ENCODE measurements around the gene CGNL1. TPM values are rescaled to one million over a fixed set of nuclear protein-coding genes. Genes with fewer than 3 reads are reported as not detected.

The CGNL1 gene
- total RNA-seq, 2 experiments from 2014 or later: not detected

DNA sequence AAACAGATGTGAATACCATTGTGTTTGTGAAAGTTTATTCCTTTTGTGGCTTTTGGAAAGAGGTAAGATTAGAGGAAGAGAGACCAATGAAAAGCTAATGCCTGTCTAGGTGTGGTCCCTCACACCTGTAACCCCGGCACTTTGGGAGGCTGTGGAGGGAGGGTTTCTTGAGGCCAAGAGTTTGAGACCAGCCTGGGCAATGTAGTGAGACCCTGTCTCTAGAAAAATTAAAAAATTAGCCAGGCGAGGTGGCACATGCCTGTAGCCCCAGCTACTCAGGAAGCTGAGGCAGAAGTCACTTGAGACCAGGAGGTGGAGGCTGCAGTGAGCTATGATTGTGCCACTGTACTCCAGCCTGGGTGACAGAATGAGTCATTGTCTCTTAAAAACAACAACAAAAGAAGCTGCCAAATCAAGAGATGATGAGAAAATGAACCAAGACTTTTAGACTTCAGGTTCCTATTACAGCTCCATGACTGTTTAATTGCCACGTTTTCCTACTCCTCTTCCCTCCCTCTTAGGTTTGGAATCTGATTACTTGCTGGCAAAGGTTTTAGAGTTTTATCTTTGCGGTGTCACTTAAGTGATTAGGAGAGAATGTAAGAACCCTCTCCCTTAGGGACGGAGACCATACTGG is 68.7 kb downstream of the CGNL1 start:
- DNase-seq: no peak
- H3K27me3 Mint-ChIP-seq: peaks cover 13% of the 10 kb centered on the region

DNA sequence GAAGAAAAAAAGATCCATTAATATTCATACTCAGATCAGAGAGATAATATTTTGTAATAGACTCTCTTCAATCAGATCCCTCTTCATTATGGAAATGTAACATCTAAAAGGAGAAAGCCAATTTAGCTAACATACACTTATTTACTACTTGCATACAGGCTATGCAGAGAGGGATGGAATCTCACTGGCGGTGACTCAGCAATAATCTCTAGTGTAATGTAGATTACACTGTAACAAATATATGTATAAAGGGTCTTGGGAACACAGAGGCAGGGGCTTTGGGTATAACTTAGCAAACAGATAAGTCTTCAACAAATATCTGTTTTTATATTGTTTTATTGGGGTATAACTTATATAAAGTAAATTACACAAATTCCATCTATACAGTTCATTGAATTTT is 69.6 kb downstream of the CGNL1 start:
- Mint-ChIP-seq H3K27me3 (peaks cover 13% of the 10 kb centered on the region), H3K9me3 (no peaks in the 10 kb centered on the region), H3K4me1 (no peaks in the 10 kb centered on the region), H3K36me3 (ENCODE audit: low read depth) (no peaks in the 10 kb centered on the region), H3K27ac (no peak overlapping the region), H3K4me3 (no peak overlapping the region)
- CTCF ChIA-PET: interaction anchor here (1.4 kb wide), 1 partner anchor 82 kb away, joined by 3 read pairs; no protein-coding TSS in a partner anchor
- POLR2A ChIA-PET: no interaction called here
- DNase-seq: no peak

More for the DNA sequence above, 68.7 kb downstream of the CGNL1 start:
- no peaks in the 10 kb centered on the region for H3K36me3 Mint-ChIP-seq (ENCODE audit: low read depth)
- no peak overlapping the region for H3K4me3 Mint-ChIP-seq
- ChIA-PET POLR2A (no interaction called here), CTCF (interaction anchor here (1.4 kb wide), 1 partner anchor 83 kb away, joined by 3 read pairs; no protein-coding TSS in a partner anchor)
- H3K9me3 Mint-ChIP-seq: no peaks in the 10 kb centered on the region
- H3K4me1 Mint-ChIP-seq: no peaks in the 10 kb centered on the region
- no peak overlapping the region for H3K27ac Mint-ChIP-seq

DNA sequence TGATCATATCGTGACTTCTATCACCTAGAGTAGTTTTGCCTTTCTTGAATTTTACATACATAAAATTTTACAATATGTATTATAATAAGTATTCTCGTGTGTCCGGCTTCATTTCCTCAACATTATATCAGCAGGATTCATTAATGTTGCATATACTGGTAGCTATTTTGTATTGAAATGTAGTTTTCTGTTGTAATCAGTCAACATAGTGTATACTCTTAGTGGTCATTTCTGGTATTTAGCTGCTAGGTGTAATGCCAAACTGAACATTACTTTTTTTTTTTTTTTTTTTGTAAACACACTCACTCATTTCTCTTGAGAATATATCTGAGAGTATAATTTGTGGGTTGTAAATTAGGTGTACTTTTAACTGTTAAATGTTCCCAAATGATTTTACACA is 70.1 kb downstream of the CGNL1 start:
- Mint-ChIP-seq H3K4me3 (no peak overlapping the region), H3K36me3 (ENCODE audit: low read depth) (no peaks in the 10 kb centered on the region), H3K27me3 (peaks cover 13% of the 10 kb centered on the region), H3K4me1 (no peaks in the 10 kb centered on the region), H3K9me3 (no peaks in the 10 kb centered on the region), H3K27ac (no peak overlapping the region)
- ChIA-PET POLR2A (no interaction called here), CTCF (interaction anchor here (1.4 kb wide), 1 partner anchor 81 kb away, joined by 3 read pairs; no protein-coding TSS in a partner anchor)
- DNase-seq: no peak

DNA sequence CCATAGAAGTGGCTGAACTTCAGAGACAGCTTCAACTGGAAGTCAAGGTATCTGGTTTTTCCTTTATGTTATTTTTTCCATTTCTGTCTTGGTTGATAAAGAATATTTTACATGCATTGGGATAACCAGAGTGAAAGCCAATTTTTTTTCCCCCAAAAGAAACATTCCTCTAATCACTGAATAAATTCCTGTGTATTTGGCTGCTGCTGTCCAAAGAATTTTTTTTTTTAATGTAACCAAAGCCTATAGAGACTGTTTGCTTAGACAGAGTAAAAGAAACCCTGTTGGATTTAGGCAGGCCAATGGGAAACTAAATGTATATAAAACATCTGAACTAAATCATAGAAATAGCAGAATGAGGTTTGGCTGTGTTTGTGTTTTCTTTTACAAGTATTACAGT is 75.2 kb downstream of the CGNL1 start:
- no peaks in the 10 kb centered on the region for H3K9me3 Mint-ChIP-seq
- POLR2A ChIA-PET: no interaction called here
- H3K4me1 Mint-ChIP-seq: no peaks in the 10 kb centered on the region
- H3K27me3 Mint-ChIP-seq: peaks cover 18% of the 10 kb centered on the region
- no peak overlapping the region for H3K4me3 Mint-ChIP-seq
- DNase-seq: no peak
- CTCF ChIA-PET: no interaction called here
- H3K36me3 Mint-ChIP-seq (ENCODE audit: low read depth): no peaks in the 10 kb centered on the region
- H3K27ac Mint-ChIP-seq: no peak overlapping the region

DNA sequence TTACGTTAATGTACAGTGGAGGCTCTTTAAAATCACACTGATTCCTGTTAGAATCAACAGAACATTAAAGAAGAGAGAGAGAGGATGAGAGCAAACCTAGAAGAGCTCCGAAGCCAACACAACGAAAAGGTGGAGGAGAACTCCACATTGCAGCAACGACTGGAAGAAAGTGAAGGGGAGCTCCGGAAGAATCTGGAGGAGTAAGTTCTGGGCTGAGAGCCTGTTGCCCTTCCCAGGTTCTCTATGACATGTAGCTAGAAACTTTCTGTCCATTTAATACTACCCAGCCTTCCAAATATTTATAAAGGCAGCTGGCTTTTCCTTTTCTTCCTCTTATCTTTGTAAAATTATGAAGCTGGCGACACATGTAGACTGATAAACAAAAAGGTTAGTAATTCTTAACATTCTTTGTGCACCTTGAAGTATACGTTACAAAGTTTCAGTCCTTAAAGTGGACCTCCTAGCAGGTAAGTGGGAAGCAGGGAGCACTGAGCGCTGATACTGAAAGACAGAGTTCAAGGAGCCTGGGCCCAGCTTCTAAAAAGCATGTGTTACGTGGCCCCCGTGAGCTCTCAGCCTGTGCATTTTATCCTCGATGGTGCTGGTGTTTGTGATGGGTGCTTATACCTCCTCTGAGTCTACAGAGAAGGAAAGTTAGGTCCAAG is 75.9 kb downstream of the CGNL1 start:
- ChIA-PET POLR2A (no interaction called here), CTCF (interaction anchor here (0.7 kb wide), 1 partner anchor 11 kb away, joined by 4 read pairs; no protein-coding TSS in a partner anchor)
- no peaks in the 10 kb centered on the region for H3K4me1 Mint-ChIP-seq
- peaks cover 18% of the 10 kb centered on the region for H3K27me3 Mint-ChIP-seq
- H3K4me3 Mint-ChIP-seq: no peak overlapping the region
- no peaks in the 10 kb centered on the region for H3K36me3 Mint-ChIP-seq (ENCODE audit: low read depth)
- DNase-seq: no peak
- no peaks in the 10 kb centered on the region for H3K9me3 Mint-ChIP-seq
- no peak overlapping the region for H3K27ac Mint-ChIP-seq

DNA sequence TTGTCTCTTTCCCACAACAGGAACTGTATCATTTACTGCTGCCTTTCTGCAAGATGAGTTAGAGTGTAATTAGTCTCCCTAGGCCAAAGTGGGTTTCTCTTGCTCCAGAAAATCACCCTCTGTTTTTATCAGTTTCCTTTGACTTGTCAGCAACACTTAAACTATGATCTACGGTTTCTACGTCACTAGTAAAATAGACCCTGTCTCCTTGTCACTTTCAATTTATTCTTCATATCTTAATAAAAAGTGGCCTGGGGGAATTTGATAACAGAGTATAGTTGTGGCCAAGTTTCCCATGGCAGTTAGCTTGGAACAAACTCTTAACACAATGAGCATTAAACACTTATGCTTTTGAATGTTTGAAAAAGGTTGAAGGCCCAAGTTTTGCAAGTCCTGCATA is 79.6 kb downstream of the CGNL1 start:
- Mint-ChIP-seq H3K27me3 (peaks cover 10% of the 10 kb centered on the region), H3K27ac (no peak overlapping the region), H3K4me3 (no peak overlapping the region), H3K9me3 (no peaks in the 10 kb centered on the region), H3K36me3 (ENCODE audit: low read depth) (no peaks in the 10 kb centered on the region), H3K4me1 (no peaks in the 10 kb centered on the region)
- POLR2A ChIA-PET: no interaction called here
- no peak for DNase-seq
- CTCF ChIA-PET: no interaction called here

DNA sequence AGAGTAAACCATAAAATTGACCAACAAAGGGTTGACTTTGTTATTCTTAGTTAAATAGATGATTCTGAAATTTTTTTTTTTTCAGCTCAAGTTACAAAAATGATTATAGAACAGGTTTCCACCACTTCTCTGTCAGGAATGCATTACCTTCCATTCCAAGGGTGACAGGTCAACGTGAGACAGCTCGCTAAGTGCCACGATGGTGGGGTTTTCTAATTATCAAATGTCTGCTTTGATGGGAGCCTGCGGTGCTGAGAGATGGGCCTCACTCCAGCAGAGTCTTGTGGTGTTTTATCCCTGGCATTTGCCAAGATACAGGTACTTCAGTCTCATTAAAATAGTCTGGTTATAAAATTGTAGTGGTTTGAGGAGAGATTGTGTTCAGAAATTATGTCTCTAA is 80.3 kb downstream of the CGNL1 start:
- DNase-seq: no peak
- Mint-ChIP-seq H3K9me3 (no peaks in the 10 kb centered on the region), H3K27ac (no peak overlapping the region), H3K36me3 (ENCODE audit: low read depth) (no peaks in the 10 kb centered on the region), H3K4me1 (no peaks in the 10 kb centered on the region), H3K4me3 (no peak overlapping the region), H3K27me3 (peaks cover 10% of the 10 kb centered on the region)
- CTCF ChIA-PET: no interaction called here
- POLR2A ChIA-PET: no interaction called here

DNA sequence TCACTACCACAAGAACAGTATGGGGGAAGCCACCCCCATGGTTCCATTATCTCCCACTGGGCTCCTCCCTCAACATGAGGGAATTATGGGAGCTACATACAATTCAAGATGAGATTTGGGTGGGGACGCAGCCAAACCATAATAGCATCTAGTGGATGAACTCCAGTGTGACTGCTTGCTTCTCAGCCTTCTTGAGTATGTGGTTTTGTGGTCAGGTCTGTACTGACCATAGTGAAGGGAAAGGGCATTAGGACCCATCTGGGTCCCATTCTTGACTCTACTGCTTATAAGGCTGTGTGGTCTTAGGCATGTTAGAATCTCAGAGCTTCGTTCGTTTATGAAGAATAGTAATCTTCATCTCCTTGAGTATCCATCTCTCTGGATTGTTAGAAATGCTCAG is 81.4 kb downstream of the CGNL1 start:
- POLR2A ChIA-PET: no interaction called here

DNA sequence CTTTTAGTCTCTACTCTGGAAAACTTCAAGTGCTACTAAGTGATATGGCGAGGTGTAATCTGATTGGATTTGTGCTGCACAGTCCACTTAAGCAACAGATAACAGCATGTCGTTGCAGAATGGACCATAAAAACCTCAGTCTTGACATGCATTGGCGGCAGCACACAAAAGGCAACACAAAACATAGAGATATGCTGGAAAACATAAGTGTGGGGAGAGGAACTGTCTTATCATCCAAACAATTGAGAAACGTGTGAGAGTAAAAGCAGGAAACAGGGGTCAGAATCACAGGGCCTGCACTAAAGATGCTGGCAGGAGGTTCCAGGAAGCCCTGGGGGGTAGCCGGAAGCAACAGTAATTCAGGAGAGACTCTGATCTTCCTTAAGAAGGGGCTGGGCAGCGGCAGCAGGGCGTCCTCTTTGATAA is 82.1 kb downstream of the CGNL1 start:
- Mint-ChIP-seq H3K4me3 (no peak overlapping the region), H3K9me3 (no peaks in the 10 kb centered on the region), H3K4me1 (no peaks in the 10 kb centered on the region), H3K36me3 (ENCODE audit: low read depth) (no peaks in the 10 kb centered on the region), H3K27ac (no peak overlapping the region), H3K27me3 (peaks cover 8% of the 10 kb centered on the region)
- ChIA-PET POLR2A (no interaction called here), CTCF (no interaction called here)
- DNase-seq: no peak

More for the DNA sequence above, 81.4 kb downstream of the CGNL1 start:
- CTCF ChIA-PET: no interaction called here
- Mint-ChIP-seq H3K4me3 (no peak overlapping the region), H3K27me3 (peaks cover 8% of the 10 kb centered on the region), H3K36me3 (ENCODE audit: low read depth) (no peaks in the 10 kb centered on the region), H3K9me3 (no peaks in the 10 kb centered on the region), H3K4me1 (no peaks in the 10 kb centered on the region), H3K27ac (no peak overlapping the region)
- no peak for DNase-seq

DNA sequence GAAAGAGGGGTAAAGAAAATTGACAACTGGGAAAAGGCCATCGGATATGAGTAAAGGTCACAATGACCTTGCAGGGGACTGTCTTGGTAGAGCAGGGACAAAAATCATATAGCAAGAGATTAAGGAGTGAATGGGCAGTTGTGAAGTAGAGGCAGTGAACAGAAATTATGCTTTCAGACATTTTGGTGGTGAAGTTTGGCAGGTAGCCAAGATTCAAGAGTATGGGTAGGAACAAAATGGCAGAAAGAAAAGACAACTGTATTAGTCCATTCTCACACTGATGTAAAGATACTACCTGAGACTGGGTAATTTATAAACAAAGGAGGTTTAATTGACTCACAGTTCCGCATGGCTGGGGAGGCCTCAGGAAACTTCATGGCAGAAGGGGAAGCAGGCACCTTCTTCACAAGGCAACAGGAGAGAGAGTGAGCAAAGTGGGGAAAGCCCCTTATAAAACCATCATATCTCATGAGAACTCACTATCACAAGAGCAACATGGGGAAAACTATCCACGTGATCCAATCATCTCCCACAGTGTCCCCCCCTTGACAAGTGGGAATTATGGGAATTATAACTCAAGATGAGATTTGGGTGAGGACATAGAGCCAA is 84.0 kb downstream of the CGNL1 start:
- Mint-ChIP-seq H3K4me3 (no peak overlapping the region), H3K36me3 (ENCODE audit: low read depth) (no peaks in the 10 kb centered on the region), H3K4me1 (no peaks in the 10 kb centered on the region), H3K9me3 (no peaks in the 10 kb centered on the region), H3K27ac (no peak overlapping the region), H3K27me3 (peaks cover 10% of the 10 kb centered on the region)
- CTCF ChIA-PET: no interaction called here
- POLR2A ChIA-PET: no interaction called here
- no peak for DNase-seq

DNA sequence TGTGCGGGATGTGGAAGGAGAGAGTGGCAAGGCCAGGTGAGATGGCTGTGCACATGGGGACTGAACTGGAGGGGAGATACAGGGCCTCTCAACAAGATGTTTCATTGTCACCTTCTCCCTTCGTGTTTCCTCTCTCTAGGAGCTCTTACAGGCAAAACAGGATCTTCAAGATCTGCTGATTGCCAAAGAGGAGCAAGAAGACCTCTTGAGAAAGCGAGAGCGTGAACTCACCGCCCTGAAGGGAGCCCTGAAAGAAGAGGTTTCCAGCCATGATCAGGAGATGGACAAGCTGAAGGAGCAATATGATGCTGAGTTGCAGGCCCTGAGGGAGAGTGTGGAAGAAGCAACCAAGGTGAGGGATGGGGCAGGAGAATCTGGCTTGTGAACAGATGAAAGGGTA is 85.2 kb downstream of the CGNL1 start:
- ChIA-PET CTCF (no interaction called here), POLR2A (no interaction called here)
- Mint-ChIP-seq H3K27ac (no peak overlapping the region), H3K27me3 (peaks cover 11% of the 10 kb centered on the region), H3K4me3 (no peak overlapping the region), H3K36me3 (ENCODE audit: low read depth) (no peaks in the 10 kb centered on the region), H3K9me3 (no peaks in the 10 kb centered on the region), H3K4me1 (no peaks in the 10 kb centered on the region)
- DNase-seq: no peak

DNA sequence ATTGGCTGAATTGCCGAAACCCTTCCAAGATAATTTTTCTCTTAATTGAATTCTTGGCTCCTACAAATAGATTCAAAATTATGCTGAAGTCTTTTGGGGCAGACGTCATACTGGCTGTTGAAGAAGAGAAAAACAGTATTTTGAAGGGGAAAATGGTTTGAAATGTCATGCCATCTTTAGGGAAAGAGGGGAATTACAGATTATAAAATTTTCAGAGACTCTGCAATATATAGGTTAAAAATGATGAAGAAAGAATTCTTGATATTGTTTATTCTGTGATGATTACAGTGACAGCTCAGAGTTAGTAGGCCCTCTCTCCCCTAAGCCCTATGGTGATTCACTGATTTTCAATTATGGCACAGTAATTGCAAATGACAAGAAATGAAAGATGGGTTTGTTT is 86.1 kb downstream of the CGNL1 start:
- Mint-ChIP-seq H3K27me3 (peaks cover 13% of the 10 kb centered on the region), H3K36me3 (ENCODE audit: low read depth) (no peaks in the 10 kb centered on the region), H3K4me3 (no peak overlapping the region), H3K27ac (no peak overlapping the region), H3K4me1 (no peaks in the 10 kb centered on the region), H3K9me3 (no peaks in the 10 kb centered on the region)
- POLR2A ChIA-PET: no interaction called here
- CTCF ChIA-PET: no interaction called here
- DNase-seq: no peak

DNA sequence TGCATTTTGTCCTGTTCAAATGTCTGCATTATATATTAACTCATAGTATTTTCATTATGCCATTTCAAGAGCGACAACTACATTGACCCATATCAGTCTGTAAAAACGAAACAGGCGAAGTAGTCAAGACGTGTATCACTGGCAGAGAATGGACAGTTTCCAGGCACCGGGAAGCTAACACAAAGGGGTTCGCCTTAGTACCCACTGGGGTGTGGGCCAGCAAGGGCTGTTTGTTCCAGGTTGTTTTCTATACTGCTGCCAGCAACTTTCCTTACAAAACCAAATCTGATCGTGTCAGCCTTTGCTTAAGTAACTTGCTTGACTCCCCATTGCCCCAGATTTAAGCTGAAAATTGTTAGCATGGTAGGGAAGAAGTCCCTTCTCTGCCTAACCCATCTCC is 87.1 kb downstream of the CGNL1 start:
- ChIA-PET CTCF (no interaction called here), POLR2A (no interaction called here)
- Mint-ChIP-seq H3K9me3 (no peaks in the 10 kb centered on the region), H3K27me3 (peaks cover 13% of the 10 kb centered on the region), H3K36me3 (ENCODE audit: low read depth) (no peaks in the 10 kb centered on the region), H3K27ac (no peak overlapping the region), H3K4me1 (no peaks in the 10 kb centered on the region), H3K4me3 (no peak overlapping the region)
- no peak for DNase-seq

DNA sequence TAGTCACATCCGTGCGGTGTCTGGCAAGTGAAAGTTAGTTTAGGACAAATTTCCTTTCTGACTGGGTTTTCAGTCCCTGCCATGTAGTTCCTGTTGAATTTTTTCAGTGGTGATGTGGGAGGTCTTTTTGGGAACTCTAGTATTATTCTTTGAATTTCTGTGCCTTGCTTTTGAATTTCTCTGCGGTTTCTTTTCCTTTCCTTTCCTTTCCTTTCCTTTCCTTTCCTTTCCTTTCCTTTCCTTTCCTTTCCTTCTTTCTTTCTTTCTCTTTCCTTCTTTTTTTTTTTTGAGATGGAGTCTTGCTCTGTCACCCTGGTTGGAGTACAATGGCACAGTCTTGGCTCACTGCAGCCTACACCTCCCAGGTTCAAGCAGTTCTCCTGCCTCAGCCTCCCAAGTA is 88.2 kb downstream of the CGNL1 start:
- Mint-ChIP-seq H3K27me3 (peaks cover 19% of the 10 kb centered on the region), H3K9me3 (no peaks in the 10 kb centered on the region), H3K4me3 (no peak overlapping the region), H3K27ac (no peak overlapping the region), H3K4me1 (no peaks in the 10 kb centered on the region), H3K36me3 (ENCODE audit: low read depth) (no peaks in the 10 kb centered on the region)
- CTCF ChIA-PET: no interaction called here
- POLR2A ChIA-PET: no interaction called here
- DNase-seq: no peak

All from activated CD4-positive, alpha-beta memory T cell treated with anti-CD3 and anti-CD28 coated beads, Interleukin-2, amount 10 ng/mL, durations not matched to agents 7 days and 5 days (primary cell).